Measurements from ENCODE around the gene CDH23.

CDH23 gene

GRCh38 chr10:71573562-71574518 is 177.1 kb downstream of the CDH23 start:
- no peak for DNase-seq

- DNase-seq = no peak
These were observed 178.7 kb downstream of the CDH23 start for GRCh38 chr10:71575451-71575850.

GRCh38 chr10:71575934-71576801 is 179.4 kb downstream of the CDH23 start:
- no peak for DNase-seq

GRCh38 chr10:71576842-71577241 is 180.1 kb downstream of the CDH23 start:
- DNase-seq = no peak

- no peak for DNase-seq
These were observed 180.6 kb downstream of the CDH23 start for GRCh38 chr10:71577345-71577744.

GRCh38 chr10:71578069-71578468 is 181.3 kb downstream of the CDH23 start:
- no peak for DNase-seq

- no peak for DNase-seq
These were observed 182.9 kb downstream of the CDH23 start for GRCh38 chr10:71579668-71580067.

GRCh38 chr10:71580415-71580814 is 183.7 kb downstream of the CDH23 start:
- DNase-seq = no peak

GRCh38 chr10:71580926-71581325 is 184.2 kb downstream of the CDH23 start:
- no peak for DNase-seq

- no peak for DNase-seq
These were observed 184.7 kb downstream of the CDH23 start for GRCh38 chr10:71581376-71581775.

GRCh38 chr10:71582019-71582418 is 185.3 kb downstream of the CDH23 start:
- DNase-seq = no peak

- no peak for DNase-seq
These were observed 186.1 kb downstream of the CDH23 start for GRCh38 chr10:71582506-71583475.

GRCh38 chr10:71584461-71584860 is 187.7 kb downstream of the CDH23 start:
- DNase-seq = no peak

GRCh38 chr10:71584902-71585563 is 188.3 kb downstream of the CDH23 start:
- no peak for DNase-seq

- DNase-seq = no peak
These were observed 189.0 kb downstream of the CDH23 start for GRCh38 chr10:71585564-71586290.

GRCh38 chr10:71587941-71588573 is 191.3 kb downstream of the CDH23 start:
- no peak for DNase-seq

- no peak for DNase-seq
These were observed 192.0 kb downstream of the CDH23 start for GRCh38 chr10:71588685-71589084.

- DNase-seq = no peak
These were observed 193.2 kb downstream of the CDH23 start for GRCh38 chr10:71589617-71590551.

- no peak for DNase-seq
These were observed 194.1 kb downstream of the CDH23 start for GRCh38 chr10:71590781-71591350.
